H1 (cell line): Measurements from ENCODE around the gene HEXIM1. TPM values are rescaled to one million over a fixed set of nuclear protein-coding genes. Genes with fewer than 3 reads are reported as not detected.

Experiments
- ASH2L ChIP-seq: fragments of 200-600, 300-600 bp; sonication (generic); IDR thresholded peaks from one replicate; pipeline ENCODE4 v1.7.1; 2017; ENCODE audit warnings: low read length
- BCL11A ChIP-seq, 2 experiments: IDR thresholded peaks; one replicate each; pipeline ENCODE4 v1.6.1; 2011; ENCODE audit warnings: low read depth in 2 of 2, low read length in 2 of 2, mild to moderate bottlenecking in 2 of 2
- CBX5 ChIP-seq: fragments of 300-800, 300-1000 bp; sonication (generic); IDR thresholded peaks from 2 replicates; pipeline ENCODE4 v1.7.1; 2016; ENCODE audit warnings: antibody characterized with exemption, low read length, low read depth
- CBX8 ChIP-seq: fragments of 300-800, 300-1000 bp; sonication (generic); IDR thresholded peaks from 2 replicates; pipeline ENCODE4 v1.7.1; 2016; ENCODE audit warnings: low read depth, low read length, borderline replicate concordance
- CHD7 ChIP-seq: fragments of 300-600 bp; sonication (generic); IDR thresholded peaks from 2 replicates; pipeline ENCODE4 v1.7.1; 2012; ENCODE audit warnings: low read length, moderate library complexity, mild to moderate bottlenecking, inconsistent platforms; ENCODE audit not compliant: insufficient replicate concordance
- EP300 ChIP-seq, 2 experiments: IDR thresholded peaks; 1 replicate in 1 of 2; 2 replicates in 1 of 2; pipeline ENCODE4 v1.6.1; 2011 to 2012; ENCODE audit warnings: low read depth in 2 of 2, low read length in 2 of 2, mild to moderate bottlenecking in 2 of 2, borderline replicate concordance in 1 of 2, inconsistent platforms in 1 of 2, moderate library complexity in 1 of 2
- GABPA ChIP-seq: IDR thresholded peaks from 2 replicates; pipeline ENCODE4 v1.6.1; 2011; ENCODE audit warnings: mild to moderate bottlenecking, low read length, moderate library complexity, borderline replicate concordance; ENCODE audit not compliant: insufficient read depth
- RAD21 ChIP-seq, 2 experiments: IDR thresholded peaks in 1 of 2; conservative IDR thresholded peaks in 1 of 2; 2 replicates each; pipeline ENCODE4 v1.6.1; 2011; ENCODE audit warnings: low read depth in 2 of 2, low read length in 2 of 2, improper control_type of control experiment in 1 of 2, inconsistent platforms in 1 of 2, mild to moderate bottlenecking in 1 of 2, moderate library complexity in 1 of 2
- RXRA ChIP-seq: IDR thresholded peaks from 2 replicates; pipeline ENCODE4 v1.6.1; 2011; ENCODE audit warnings: low read depth, mild to moderate bottlenecking, low read length, moderate library complexity; ENCODE audit not compliant: insufficient read depth
- SIX5 ChIP-seq: IDR thresholded peaks from 2 replicates; pipeline ENCODE4 v1.6.1; 2011; ENCODE audit warnings: mild to moderate bottlenecking, low read depth, low read length
- SP1 ChIP-seq: IDR thresholded peaks from 2 replicates; pipeline ENCODE4 v1.6.1; 2011; ENCODE audit warnings: low read depth, low read length
- TCF12 ChIP-seq: IDR thresholded peaks from 2 replicates; pipeline ENCODE4 v1.6.1; 2011; ENCODE audit warnings: low read depth, mild to moderate bottlenecking, low read length
- polyA plus RNA-seq, 7 experiments: library from polyadenylated mRNA; depleted of rRNA in 3 of 7; stranded (reverse) in 5 of 7; unstranded in 2 of 7; fragments of >200 nt in 5 of 7; fragments of 200-250 nt in 2 of 7; gene quantifications; 1 replicate in 5 of 7; 2 replicates in 1 of 7; 4 replicates in 1 of 7; pipeline versions ENCODE4 v1.2.1 to v1.2.3, GENCODE V29; 2011 to 2013; ENCODE audit warnings: missing spikeins in 2 of 7, mixed read lengths in 2 of 7
- total RNA-seq: library from RNA; stranded (reverse); fragmentation: NEBNext Ultra II Directional; extraction: Animal tissue kit (Norgen Biotek cat#: 25700); gene quantifications from 2 replicates; pipeline ENCODE4 v1.2.1, GENCODE V29; 2021

The HEXIM1 gene
- total and polyA plus RNA-seq, 2 of the 8 experiments (the other 6 are each of a cell fraction or from before 2014, with no cell fraction given), result 9.1 to 38.3 TPM

- TF ChIP-seq CHD7 (no peak), SP1 (no peak), EP300 (IDR thresholded peaks at IDR 0.05; ENCODE audit: borderline replicate concordance in 1 of 2, low read depth in 2 of 2, low read length in 2 of 2) (no peak), SIX5 (no peak), BCL11A (IDR thresholded peaks at IDR 0.05; ENCODE audit: low read depth in 2 of 2, low read length in 2 of 2) (no peak), RAD21 (IDR thresholded peaks at IDR 0.05 in 1 of 2, conservative IDR thresholded peaks at IDR 0.05 in 1 of 2; ENCODE audit: low read depth in 2 of 2, low read length in 2 of 2) (no peak), RXRA (no peak), CBX5 (no peak), GABPA (no peak), CBX8 (no peak), ASH2L (no peak), TCF12 (no peak)
These were observed 28.3 kb upstream of the HEXIM1 start (continued) for GRCh38 chr17:45119964-45120363.
